NCI-H146 (cell line): ENCODE measurements around the gene PRELP.
"Not testable (repeated sequence)": the region's sequence is repeated elsewhere in the genome, so short reads cannot be mapped to it uniquely, and the experiment has no call there.

Source experiments
- DNase-seq: peaks from one replicate; lab custom pipeline; 2025; lab: John Stamatoyannopoulos, UW

Gene PRELP

GRCh38 chr1:203508463-203509073 lies 33.0 kb downstream of the PRELP start:
- DNase-seq, result no peak

- no peak for DNase-seq
Measured at GRCh38 chr1:203509135-203509534, 33.5 kb downstream of the PRELP start.

GRCh38 chr1:203511513-203511912 lies 35.9 kb downstream of the PRELP start:
- no peak for DNase-seq

- no peak for DNase-seq
Measured at GRCh38 chr1:203511930-203512329, 36.3 kb downstream of the PRELP start.

- DNase-seq, result peak; percentile 73
Measured at GRCh38 chr1:203512517-203512847, 36.9 kb downstream of the PRELP start.

- DNase-seq, result peak; percentile 53
Measured at GRCh38 chr1:203512848-203513584, 37.4 kb downstream of the PRELP start.

GRCh38 chr1:203513585-203514031 lies 38.0 kb downstream of the PRELP start:
- DNase-seq, result no peak

GRCh38 chr1:203516184-203516583 lies 40.6 kb downstream of the PRELP start:
- no peak for DNase-seq

- no peak for DNase-seq
Measured at GRCh38 chr1:203516906-203517305, 41.3 kb downstream of the PRELP start.

- DNase-seq, result peak; percentile 20
Measured at GRCh38 chr1:203517426-203518110, 42.0 kb downstream of the PRELP start.

- not testable (repeated sequence) for DNase-seq
Measured at GRCh38 chr1:203518139-203518538, 42.5 kb downstream of the PRELP start.

- no peak for DNase-seq
Measured at GRCh38 chr1:203518541-203518940, 42.9 kb downstream of the PRELP start.

- DNase-seq, result no peak
Measured at GRCh38 chr1:203519053-203519840, 43.6 kb downstream of the PRELP start.

GRCh38 chr1:203519896-203520295 lies 44.3 kb downstream of the PRELP start:
- DNase-seq, result no peak

GRCh38 chr1:203520315-203520714 lies 44.7 kb downstream of the PRELP start:
- DNase-seq, result peak; percentile 45

GRCh38 chr1:203521074-203521794 lies 45.6 kb downstream of the PRELP start:
- peak; percentile 70 for DNase-seq

- DNase-seq, result peak; percentile 99
Measured at GRCh38 chr1:203521812-203522211, 46.2 kb downstream of the PRELP start.

- peak; percentile 99 for DNase-seq
Measured at GRCh38 chr1:203522237-203522636, 46.6 kb downstream of the PRELP start.

GRCh38 chr1:203523667-203524066 lies 48.1 kb downstream of the PRELP start:
- DNase-seq, result no peak

GRCh38 chr1:203524152-203524551 lies 48.5 kb downstream of the PRELP start:
- DNase-seq, result no peak

- no peak for DNase-seq
Measured at GRCh38 chr1:203524824-203525223, 49.2 kb downstream of the PRELP start.

GRCh38 chr1:203525685-203526084 lies 50.1 kb downstream of the PRELP start:
- no peak for DNase-seq
